PC-9 (cell line): ENCODE data around the gene GPR137. TPM values are rescaled to one million over a fixed set of nuclear protein-coding genes. Genes with fewer than 3 reads are reported as not detected.

Experiments used
- BruUV-seq: library from RNA; stranded (reverse); fragments of 400-500 nt; replicated peaks from 2 replicates; lab custom pipeline; 2021; lab: Mats Ljungman, UMichigan
- CTCF ChIA-PET: fragments of 300-600 bp; sonication (Branson Sonifier 250); formaldehyde crosslinking; loops from one replicate; lab custom pipeline; 2022; ENCODE audit warnings: antibody characterized with exemption; lab: Charles Lee
- POLR2A ChIA-PET: fragments of 300-600 bp; sonication (Branson Sonifier 250); formaldehyde crosslinking; loops from one replicate; lab custom pipeline; 2022; ENCODE audit warnings: antibody characterized with exemption; ENCODE audit not compliant: unreplicated experiment; lab: Charles Lee
- DNase-seq, 2 experiments: peaks; one replicate each; pipeline versions ENCODE4 v3.0.0 to v3.0.0-alpha.2; 2015 to 2022; ENCODE audit warnings: mixed read lengths in 1 of 2
- H2AFZ ChIP-seq: fragments of 200-600 bp; sonication (generic); 2 replicates; pipeline ENCODE4 v1.8.1; 2017; ENCODE audit warnings: antibody characterized with exemption
- H3F3A ChIP-seq: fragments of 200-600 bp; sonication (generic); 2 replicates; pipeline ENCODE4 v1.8.1; 2017; ENCODE audit warnings: antibody characterized with exemption, mild to moderate bottlenecking, low read depth; ENCODE audit not compliant: insufficient read depth
- H3K27ac ChIP-seq: fragments of 200-600 bp; sonication (generic); 2 replicates; pipeline ENCODE4 v1.6.1; 2016; ENCODE audit warnings: mixed run types
- H3K27me3 ChIP-seq: fragments of 200-600 bp; sonication (generic); 2 replicates; pipeline ENCODE4 v1.6.1; 2016; ENCODE audit warnings: low read depth, mixed run types; ENCODE audit not compliant: insufficient read depth
- H3K36me3 ChIP-seq: fragments of 200-600 bp; sonication (generic); 2 replicates; pipeline ENCODE4 v1.6.1; 2016; ENCODE audit warnings: low read depth, mixed run types
- H3K4me1 ChIP-seq: fragments of 200-600 bp; sonication (generic); replicated peaks from 2 replicates; pipeline ENCODE4 v1.6.1; 2016; ENCODE audit warnings: mixed run types; ENCODE audit not compliant: insufficient read depth
- H3K4me2 ChIP-seq: fragments of 200-600 bp; sonication (generic); 2 replicates; pipeline ENCODE4 v1.6.1; 2017; ENCODE audit warnings: mixed run types
- H3K4me3 ChIP-seq: fragments of 200-600 bp; sonication (generic); 2 replicates; pipeline ENCODE4 v1.6.1; 2016; ENCODE audit warnings: mixed run types
- H3K79me2 ChIP-seq: fragments of 200-600 bp; sonication (generic); 2 replicates; pipeline ENCODE4 v1.6.1; 2017; ENCODE audit warnings: low read depth, mixed run types
- H3K9me2 ChIP-seq: fragments of 200-600 bp; sonication (generic); 2 replicates; pipeline ENCODE4 v1.8.1; 2017; ENCODE audit warnings: mild to moderate bottlenecking; ENCODE audit not compliant: insufficient read depth
- H3K9me3 ChIP-seq: fragments of 200-600 bp; sonication (generic); 2 replicates; pipeline ENCODE4 v1.8.1; 2016; ENCODE audit warnings: low read depth; ENCODE audit not compliant: insufficient read depth
- H4K20me1 ChIP-seq: fragments of 200-600 bp; sonication (generic); 2 replicates; pipeline ENCODE4 v1.8.1; 2017; ENCODE audit not compliant: insufficient read depth
- EZH2 ChIP-seq: fragments of 200-600 bp; sonication (generic); IDR thresholded peaks from 2 replicates; pipeline ENCODE4 v1.8.0; 2017; ENCODE audit warnings: antibody characterized with exemption, low read depth
- intact Hi-C: fragments of 100-400 bp; cut with micrococcal nuclease; formaldehyde crosslinking; loops from one replicate; pipeline ENCODE4 v1.10.0; 2022; ENCODE audit not compliant: unreplicated experiment
- total RNA-seq: library from RNA; stranded (reverse); gene quantifications from 2 replicates; pipeline ENCODE4 v1.2.3, GENCODE V29; 2021
- TF ChIP-seq, protein P1 (sequence below): fragments of 200-600 bp; sonication (generic); conservative IDR thresholded peaks from 2 replicates; pipeline ENCODE4 v1.6.1; 2017; ENCODE audit warnings: mixed run types, antibody characterized with exemption, mild to moderate bottlenecking, moderate library complexity

Gene GPR137
- total RNA-seq, 1 experiment from 2014 or later: 72.8 TPM

DNA sequence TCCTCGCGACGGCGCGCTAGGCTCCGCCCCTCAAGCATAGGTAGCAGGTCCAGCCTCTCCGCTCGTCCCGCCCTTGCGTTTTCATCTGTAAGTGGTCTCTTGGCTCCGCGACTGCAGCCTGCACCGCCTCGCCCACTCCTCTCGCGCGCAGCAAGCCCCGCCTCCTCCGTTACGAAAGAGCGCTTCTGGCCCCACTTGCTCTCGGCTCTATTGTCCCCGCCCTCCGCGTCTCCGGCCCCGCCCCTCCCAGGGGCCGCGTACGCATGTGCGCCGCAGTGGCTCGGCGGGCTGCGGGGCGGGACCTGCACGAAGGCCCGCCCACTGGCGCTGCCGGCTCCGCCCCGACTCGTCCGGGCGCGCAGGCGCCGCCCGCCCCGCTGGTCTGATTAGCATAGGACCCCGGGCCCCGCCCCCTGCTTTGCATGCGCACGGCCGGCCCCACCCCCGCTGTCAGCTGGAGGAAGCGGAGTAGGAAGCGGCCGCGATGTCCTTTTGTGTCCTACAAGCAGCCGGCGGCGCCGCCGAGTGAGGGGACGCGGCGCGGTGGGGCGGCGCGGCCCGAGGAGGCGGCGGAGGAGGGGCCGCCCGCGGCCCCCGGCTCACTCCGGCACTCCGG lies 19.5 kb downstream of the GPR137 start, which contains the start of gene ESRRA:
Gene ESRRA (plus strand): TSS at position 450 of the 616 bp plus-strand sequence. CDS start 1,656 bp downstream, outside the sequence.
- Histone ChIP-seq H3K27me3 (0 out of 2 replicates have a peak, but pooled peaks cover 7% of the 10 kb centered on the region), H3K4me1 (peaks cover 27% of the 10 kb centered on the region), H3K9me3 (no peaks in the 10 kb centered on the region), H3K9me2 (no peaks in the 10 kb centered on the region), H3K27ac (peak within 1 kb of the TSS; percentile 71), H3K4me3 (peak within 1 kb of the TSS; percentile 77), H3F3A (peaks cover 24% of the 10 kb centered on the region; the same call in 1 of the 2 replicates), H3K36me3 (0 out of 2 replicates have a peak, but pooled peaks cover 5% of the 10 kb centered on the region), H4K20me1 (peaks cover 3% of the 10 kb centered on the region), H2AFZ (peak within 1 kb of the TSS; percentile 80), H3K79me2 (peaks cover 28% of the 10 kb centered on the region), H3K4me2 (peak within 1 kb of the TSS; percentile 94)
- peak; percentile 96 to 100 for DNase-seq
- intact Hi-C loops: loop anchor here (1.0 to 10.0 kb wide), 7 partner anchors 14 to 470 kb away; partner anchors contain the start of genes BAD, COX8A, FKBP2 and MARK2
- TF ChIP-seq EZH2: no peak
- TF ChIP-seq, protein P1, sequence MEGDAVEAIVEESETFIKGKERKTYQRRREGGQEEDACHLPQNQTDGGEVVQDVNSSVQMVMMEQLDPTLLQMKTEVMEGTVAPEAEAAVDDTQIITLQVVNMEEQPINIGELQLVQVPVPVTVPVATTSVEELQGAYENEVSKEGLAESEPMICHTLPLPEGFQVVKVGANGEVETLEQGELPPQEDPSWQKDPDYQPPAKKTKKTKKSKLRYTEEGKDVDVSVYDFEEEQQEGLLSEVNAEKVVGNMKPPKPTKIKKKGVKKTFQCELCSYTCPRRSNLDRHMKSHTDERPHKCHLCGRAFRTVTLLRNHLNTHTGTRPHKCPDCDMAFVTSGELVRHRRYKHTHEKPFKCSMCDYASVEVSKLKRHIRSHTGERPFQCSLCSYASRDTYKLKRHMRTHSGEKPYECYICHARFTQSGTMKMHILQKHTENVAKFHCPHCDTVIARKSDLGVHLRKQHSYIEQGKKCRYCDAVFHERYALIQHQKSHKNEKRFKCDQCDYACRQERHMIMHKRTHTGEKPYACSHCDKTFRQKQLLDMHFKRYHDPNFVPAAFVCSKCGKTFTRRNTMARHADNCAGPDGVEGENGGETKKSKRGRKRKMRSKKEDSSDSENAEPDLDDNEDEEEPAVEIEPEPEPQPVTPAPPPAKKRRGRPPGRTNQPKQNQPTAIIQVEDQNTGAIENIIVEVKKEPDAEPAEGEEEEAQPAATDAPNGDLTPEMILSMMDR: no peak
- ChIA-PET CTCF (interaction anchor here (0.6 to 1.9 kb wide), 14 partner anchors 10 to 1551 kb away, joined by 3 to 20 read pairs (median 4); partner anchors contain the start of genes BAD, PRDX5, SF1 and TRMT112), POLR2A (interaction anchor here (0.7 to 1.2 kb wide), 7 partner anchors 12 to 303 kb away, joined by 3 to 23 read pairs (median 6); partner anchors contain the start of genes PRDX5 and TRMT112)
- BruUV-seq: no TSS peak

DNA sequence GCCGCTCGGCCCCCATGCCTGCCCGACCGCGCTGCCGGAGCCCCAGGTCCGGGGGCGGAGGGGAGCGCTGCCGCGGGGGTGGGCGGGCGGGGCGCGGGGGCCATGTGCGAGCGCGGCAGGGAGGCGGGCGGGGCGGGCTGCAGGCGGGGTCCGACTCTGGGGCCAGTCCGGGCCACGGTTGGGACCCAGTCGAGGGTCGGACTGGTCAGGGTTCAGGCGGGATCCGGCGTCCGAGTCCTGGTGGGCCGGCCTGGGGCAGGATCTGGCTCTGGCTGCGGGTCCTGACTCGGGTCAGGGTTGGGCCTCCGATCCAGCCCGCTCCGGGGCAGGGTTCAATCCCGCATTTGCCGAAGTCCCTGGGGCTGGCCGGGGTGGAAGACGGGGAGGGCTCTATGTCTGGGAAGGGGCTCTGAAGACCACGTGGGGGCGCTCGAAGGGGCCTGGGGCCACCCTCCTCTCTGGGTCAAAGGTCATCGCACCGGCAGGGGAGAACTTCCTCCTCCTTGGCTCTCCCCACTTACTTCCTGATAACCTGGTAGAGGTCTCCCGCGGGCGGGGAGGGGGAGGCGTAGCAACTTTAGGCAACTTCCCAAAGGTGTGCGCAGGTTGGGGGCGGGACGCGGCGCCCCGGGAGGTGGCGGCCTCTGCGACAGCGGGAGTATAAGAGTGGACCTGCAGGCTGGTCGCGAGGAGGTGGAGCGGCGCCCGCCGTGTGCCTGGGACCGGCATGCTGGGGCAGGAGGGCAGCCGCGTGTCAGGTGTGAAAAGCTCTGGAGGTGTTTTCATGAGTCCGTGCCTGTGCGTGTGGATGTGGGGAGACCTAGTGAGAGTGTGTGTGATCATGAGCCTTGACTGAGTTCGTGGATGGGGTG lies 20.3 kb downstream of the GPR137 start:
- H2AFZ ChIP-seq: peak overlapping the region; percentile 64
- CTCF ChIA-PET: interaction anchor here (0.6 to 1.5 kb wide), 3 partner anchors 12 to 96 kb away, joined by 3 to 20 read pairs (median 5); partner anchors contain the start of gene TRMT112
- TF ChIP-seq, protein P1: peak; percentile 51; the same call in 1 of the 2 replicates
- TF ChIP-seq EZH2: no peak
- H4K20me1 ChIP-seq: peaks cover 4% of the 10 kb centered on the region
- peak overlapping the region; percentile 94 for H3K4me2 ChIP-seq
- 0 out of 2 replicates have a peak, but pooled peaks cover 7% of the 10 kb centered on the region for H3K36me3 ChIP-seq
- peak; percentile 88 to 94 for DNase-seq
- H3K27ac ChIP-seq: peak overlapping the region; percentile 67
- POLR2A ChIA-PET: interaction anchor here (0.6 to 1.2 kb wide), 6 partner anchors 12 to 304 kb away, joined by 3 to 23 read pairs (median 6); partner anchors contain the start of genes PRDX5 and TRMT112
- peaks cover 34% of the 10 kb centered on the region for H3K79me2 ChIP-seq
- intact Hi-C loops: loop anchor here (1.0 to 10.0 kb wide), 9 partner anchors 13 to 471 kb away; partner anchors contain the start of genes BAD, COX8A, FKBP2 and MARK2
- H3K27me3 ChIP-seq: no peaks in the 10 kb centered on the region
- H3K4me3 ChIP-seq: peak overlapping the region; percentile 77
- H3F3A ChIP-seq: peaks cover 24% of the 10 kb centered on the region; the same call in 1 of the 2 replicates
- no peaks in the 10 kb centered on the region for H3K9me3 ChIP-seq
- no peaks in the 10 kb centered on the region for H3K9me2 ChIP-seq
- no TSS peak for BruUV-seq
- H3K4me1 ChIP-seq: peaks cover 27% of the 10 kb centered on the region

DNA sequence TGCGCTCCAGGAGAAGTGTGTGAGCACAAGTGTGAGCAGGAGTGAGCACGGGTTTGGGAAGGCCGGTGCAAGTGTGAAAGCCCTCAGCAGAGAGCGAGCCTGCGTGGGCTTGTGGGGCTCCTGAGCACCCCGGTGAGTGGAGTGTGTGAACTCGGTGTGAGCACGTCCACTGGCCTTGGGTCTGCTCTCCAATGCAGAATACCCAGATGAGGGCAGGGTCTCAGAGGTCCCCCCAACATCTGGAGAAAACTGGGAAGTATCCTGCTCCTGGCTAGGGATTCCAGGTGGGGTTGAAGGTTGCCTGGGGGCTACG lies 20.9 kb downstream of the GPR137 start:
- peak overlapping the region; percentile 64 for H2AFZ ChIP-seq
- H3K4me3 ChIP-seq: peak overlapping the region; percentile 77
- DNase-seq: no peak
- no peaks in the 10 kb centered on the region for H3K9me2 ChIP-seq
- intact Hi-C loops: loop anchor here (1.0 to 10.0 kb wide), 4 partner anchors 26 to 472 kb away; partner anchors contain the start of genes COX8A and MARK2
- BruUV-seq: TSS peak; percentile 51
- H3K27me3 ChIP-seq: no peaks in the 10 kb centered on the region
- TF ChIP-seq, protein P1: no peak
- ChIA-PET CTCF (interaction anchor here (0.6 kb wide), 1 partner anchor 96 kb away, joined by 3 read pairs; no protein-coding TSS in a partner anchor), POLR2A (interaction anchor here (0.6 kb wide), 1 partner anchor 21 kb away, joined by 3 read pairs; no protein-coding TSS in a partner anchor)
- peaks cover 39% of the 10 kb centered on the region for H3K79me2 ChIP-seq
- H3F3A ChIP-seq: peaks cover 23% of the 10 kb centered on the region; the same call in 1 of the 2 replicates
- 0 out of 2 replicates have a peak, but pooled peaks cover 8% of the 10 kb centered on the region for H3K36me3 ChIP-seq
- peak overlapping the region; percentile 94 for H3K4me2 ChIP-seq
- H3K9me3 ChIP-seq: no peaks in the 10 kb centered on the region
- peaks cover 4% of the 10 kb centered on the region for H4K20me1 ChIP-seq
- H3K4me1 ChIP-seq: peaks cover 24% of the 10 kb centered on the region
- peak overlapping the region; percentile 67 for H3K27ac ChIP-seq
